ENCODE data around the gene SON.
"Not testable (repeated sequence)": the region's sequence is repeated elsewhere in the genome, so short reads cannot be mapped to it uniquely, and the experiment has no call there.

SON gene

DNA sequence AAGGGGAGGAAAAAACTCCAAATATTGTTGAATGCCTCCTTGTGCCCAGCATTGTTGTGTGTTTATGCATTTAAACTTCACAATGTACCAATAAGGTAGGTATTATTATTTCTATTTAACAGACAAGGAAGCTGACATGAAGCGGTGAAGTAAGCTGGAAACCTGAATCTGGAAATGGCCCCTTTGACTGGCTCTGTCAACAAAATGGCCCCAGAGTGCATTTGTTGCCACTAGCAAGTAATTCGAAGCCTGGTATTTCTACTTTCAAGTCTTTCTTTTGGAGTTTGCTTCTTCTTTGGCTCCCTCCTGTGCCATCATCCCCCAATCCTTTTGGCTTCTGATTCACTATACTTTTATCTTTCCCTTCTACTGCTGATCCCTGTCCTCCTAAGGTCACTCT lies 75.6 kb downstream of the SON start:
- Histone ChIP-seq H3K4me3 (ENCODE audit: extremely low read depth, insufficient read depth, low read length, poor library complexity, severe bottlenecking) (no peak overlapping the region), H3K4me1 (ENCODE audit: control insufficient read depth, insufficient read depth, low read length, poor library complexity, severe bottlenecking) (no peaks in the 10 kb centered on the region), H3K27ac (ENCODE audit: low read depth, low read length, severe bottlenecking) (no peak overlapping the region), H3K36me3 (ENCODE audit: control insufficient read depth, insufficient read depth, low read length) (peaks cover 63% of the 10 kb centered on the region), H3K9me3 (ENCODE audit: control insufficient read depth, low read length) (no peaks in the 10 kb centered on the region)
- 88 to 95% methylated on average over 2 of the region's 2 CpGs for WGBS, 2 experiments (ENCODE audit: insufficient coverage in 2 of 2)

DNA sequence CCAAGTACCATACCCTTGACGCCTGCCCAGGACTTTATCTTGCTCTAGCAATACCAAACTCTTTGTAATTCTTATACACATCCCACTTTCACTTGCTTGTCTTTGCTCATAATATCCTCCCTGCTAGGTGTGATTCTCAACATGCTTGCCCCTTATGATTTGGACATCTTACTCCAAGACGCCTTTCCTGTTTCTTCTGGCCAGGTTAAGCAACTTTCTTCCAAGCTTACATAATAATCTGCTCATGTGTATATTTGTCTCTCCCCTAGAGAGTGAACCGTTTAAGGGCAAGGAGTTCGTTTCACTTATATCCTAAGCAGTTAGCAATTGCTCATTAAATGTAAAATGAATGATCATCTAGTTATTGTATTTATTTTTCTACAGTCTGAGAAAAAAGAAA lies 76.9 kb downstream of the SON start:
- peaks cover 60% of the 10 kb centered on the region for H3K36me3 ChIP-seq (ENCODE audit: control insufficient read depth, insufficient read depth, low read length)
- no peaks in the 10 kb centered on the region for H3K9me3 ChIP-seq (ENCODE audit: control insufficient read depth, low read length)
- WGBS, 2 experiments (ENCODE audit: insufficient coverage in 2 of 2) = 85 to 100% methylated on average over 1 of the region's 4 CpGs
- H3K4me3 ChIP-seq (ENCODE audit: extremely low read depth, insufficient read depth, low read length, poor library complexity, severe bottlenecking) = no peak overlapping the region
- no peak overlapping the region for H3K27ac ChIP-seq (ENCODE audit: low read depth, low read length, severe bottlenecking)
- H3K4me1 ChIP-seq (ENCODE audit: control insufficient read depth, insufficient read depth, low read length, poor library complexity, severe bottlenecking) = no peaks in the 10 kb centered on the region

DNA sequence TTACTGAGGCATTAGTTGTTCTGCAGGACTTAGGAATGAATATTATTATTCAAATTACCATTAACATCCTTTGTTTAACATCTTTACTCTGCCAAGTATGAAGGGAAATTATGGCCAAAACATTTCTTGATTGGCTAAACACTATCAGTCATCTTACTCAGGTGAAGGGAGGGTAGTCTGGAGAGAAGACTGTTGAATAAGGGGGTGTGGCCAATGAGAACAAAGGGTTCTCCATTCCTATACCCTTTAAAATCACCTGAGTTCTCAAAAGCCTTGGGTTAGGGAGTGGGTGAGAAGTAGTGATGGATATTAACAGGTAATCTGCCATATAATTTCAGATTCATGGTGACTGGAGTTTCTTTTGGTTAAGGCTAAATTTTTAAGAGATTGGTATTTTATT lies 79.4 kb downstream of the SON start:
- Histone ChIP-seq H3K9me3 (ENCODE audit: control insufficient read depth, low read length) (no peaks in the 10 kb centered on the region), H3K4me1 (ENCODE audit: control insufficient read depth, insufficient read depth, low read length, poor library complexity, severe bottlenecking) (no peaks in the 10 kb centered on the region), H3K27ac (ENCODE audit: low read depth, low read length, severe bottlenecking) (no peak overlapping the region)

DNA sequence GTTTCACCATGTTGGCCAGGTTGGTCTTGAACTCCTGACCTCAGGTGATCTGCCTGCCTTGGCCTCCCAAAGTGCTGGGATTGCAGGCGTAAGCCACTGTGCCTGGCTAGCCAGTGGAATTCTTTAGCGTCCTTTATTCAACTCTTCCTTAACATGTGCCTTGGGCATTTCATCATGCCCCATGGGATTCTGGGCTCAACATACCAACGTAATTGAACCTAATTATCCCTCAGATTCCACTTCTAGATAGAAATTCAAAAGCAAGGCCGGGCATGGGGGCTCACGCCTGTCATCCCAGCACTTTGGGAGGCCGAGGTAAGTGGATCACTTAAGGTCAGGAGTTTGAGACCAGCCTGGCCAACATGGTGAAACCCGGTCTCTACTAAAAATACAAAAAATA lies 83.3 kb downstream of the SON start:
- WGBS, 2 experiments (ENCODE audit: insufficient coverage in 2 of 2) = 96% methylated on average over 6 to 7 of the region's 7 CpGs
- not testable (repeated sequence) for H3K4me1 ChIP-seq (ENCODE audit: control insufficient read depth, insufficient read depth, low read length, poor library complexity, severe bottlenecking)

More for the DNA sequence above, 79.4 kb downstream of the SON start:
- Histone ChIP-seq H3K4me3 (ENCODE audit: extremely low read depth, insufficient read depth, low read length, poor library complexity, severe bottlenecking) (no peak overlapping the region), H3K36me3 (ENCODE audit: control insufficient read depth, insufficient read depth, low read length) (peaks cover 52% of the 10 kb centered on the region)

More for the DNA sequence above, 83.3 kb downstream of the SON start:
- H3K4me3 ChIP-seq (ENCODE audit: extremely low read depth, insufficient read depth, low read length, poor library complexity, severe bottlenecking); H3K9me3 ChIP-seq (ENCODE audit: control insufficient read depth, low read length); H3K27ac ChIP-seq (ENCODE audit: low read depth, low read length, severe bottlenecking): not testable (repeated sequence)
- H3K36me3 ChIP-seq (ENCODE audit: control insufficient read depth, insufficient read depth, low read length) = peaks cover 48% of the 10 kb centered on the region

All from mesodermal cell (in vitro differentiated cells).